ENCODE results near the gene NEBL.

GRCh38 chr10:20817646-20818045 lies 79.5 kb downstream of the NEBL start:
- TF ChIP-seq CTCF (IDR thresholded peaks at IDR 0.05) (no peak), POLR2A (IDR thresholded peaks at IDR 0.05) (no peak)
